ENCODE data around the gene SLC25A53. TPM values are rescaled to one million over a fixed set of nuclear protein-coding genes. Genes with fewer than 3 reads are reported as not detected.

SLC25A53 gene, protein sequence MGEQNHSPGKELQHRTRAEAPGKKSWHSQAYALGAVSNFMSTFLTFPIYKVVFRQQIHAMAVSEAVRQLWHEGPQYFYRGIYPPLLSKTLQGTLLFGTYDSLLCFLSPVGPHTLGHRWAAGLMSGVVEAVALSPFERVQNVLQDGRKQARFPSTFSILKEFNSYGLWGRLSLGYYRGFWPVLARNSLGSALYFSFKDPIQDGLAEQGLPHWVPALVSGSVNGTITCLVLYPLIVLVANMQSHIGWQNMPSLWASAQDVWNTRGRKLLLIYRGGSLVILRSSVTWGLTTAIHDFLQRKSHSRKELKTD
- total RNA-seq = 16.2 TPM

DNA sequence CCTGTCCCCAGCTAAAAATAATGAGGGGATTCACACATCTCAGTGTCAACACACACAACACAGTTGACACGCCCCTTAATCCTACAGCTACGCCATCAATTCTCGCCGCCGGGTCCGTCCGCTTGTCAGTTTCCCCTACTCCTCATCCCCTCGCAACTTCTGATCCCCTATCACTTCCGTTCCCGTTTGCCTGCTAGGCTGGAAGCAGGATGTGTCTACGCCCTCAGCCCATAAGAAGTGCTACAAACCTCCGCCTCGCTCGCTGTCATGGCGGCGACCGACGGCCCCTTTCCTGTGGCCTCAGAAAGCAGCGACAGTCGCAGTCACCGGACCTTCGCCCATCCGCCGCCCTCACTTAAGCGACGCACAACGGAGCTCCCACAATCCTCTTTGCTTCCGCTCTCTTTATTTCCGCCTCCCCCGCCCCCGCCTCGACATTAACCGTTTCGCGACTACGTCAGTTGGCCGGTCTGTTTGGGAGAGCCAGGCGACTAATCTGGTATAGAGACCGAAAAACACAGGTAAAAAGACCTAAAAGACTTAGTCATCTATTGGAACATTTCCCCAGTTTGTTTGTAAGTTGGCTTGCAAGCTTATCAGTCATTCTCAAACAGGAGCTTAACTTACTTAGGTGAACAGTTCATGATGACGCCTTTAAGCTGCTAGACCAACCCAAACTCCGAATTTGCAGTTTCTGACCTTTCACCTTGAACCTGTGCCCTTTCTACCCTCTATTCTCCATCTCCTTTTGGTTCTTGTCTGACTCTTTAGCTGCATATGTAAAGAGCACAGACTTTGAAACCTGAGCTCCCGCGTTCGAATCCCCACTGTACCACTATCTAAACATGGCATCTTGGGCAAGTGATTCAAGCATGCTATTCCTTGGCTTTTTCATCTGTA, at the start of gene SLC25A53:
TSS of gene SLC25A53 (minus strand) at position 380 of the 900 bp plus-strand sequence. CDS start 51,752 bp downstream, outside the sequence.

DNA sequence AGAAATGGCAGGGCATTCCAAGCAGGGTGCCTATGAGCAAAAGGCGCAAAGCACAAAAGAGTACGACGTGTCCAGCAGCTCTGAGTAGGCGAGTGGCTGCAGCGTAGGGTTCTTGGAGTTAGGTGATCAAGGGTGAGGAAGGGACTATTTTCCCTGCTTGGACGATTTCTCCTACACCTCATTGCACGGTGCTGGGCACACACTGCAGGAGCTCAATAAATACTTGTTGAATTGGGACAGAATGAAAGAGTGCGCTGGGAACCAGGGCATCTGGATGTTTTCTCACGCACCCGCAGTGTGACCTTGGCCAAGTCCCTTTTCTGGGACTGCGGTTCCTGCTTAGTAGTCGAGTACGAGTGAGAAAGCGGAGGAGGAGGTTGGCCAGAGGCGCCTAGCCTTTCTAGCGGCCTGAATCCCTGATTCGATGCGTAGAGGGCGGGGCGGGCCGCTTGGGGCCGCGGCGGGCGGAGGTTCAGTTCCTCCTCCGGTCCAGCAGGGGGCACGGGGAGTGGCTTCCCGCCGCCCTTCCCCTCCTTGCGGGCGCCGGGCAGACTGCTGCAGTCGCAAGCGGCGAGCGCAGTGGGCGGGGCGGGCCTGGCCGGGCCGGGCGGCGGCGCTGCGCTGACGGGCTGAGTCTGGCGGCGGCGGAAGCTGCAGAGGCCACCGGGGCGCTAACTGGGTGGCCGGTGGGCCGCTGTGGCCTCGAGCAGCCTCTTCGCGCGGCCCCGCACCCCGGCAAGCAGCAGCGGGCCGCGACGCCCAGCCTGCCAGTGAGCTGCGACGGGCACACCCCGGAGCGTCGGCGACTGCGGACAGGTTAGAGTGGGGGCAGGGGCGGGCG, 9.3 kb upstream of the SLC25A53 start, which contains the start of gene FAM199X:
TSS of gene FAM199X (plus strand) at position 560 of the 841 bp plus-strand sequence. CDS start 333 bp downstream, outside the sequence.

DNA sequence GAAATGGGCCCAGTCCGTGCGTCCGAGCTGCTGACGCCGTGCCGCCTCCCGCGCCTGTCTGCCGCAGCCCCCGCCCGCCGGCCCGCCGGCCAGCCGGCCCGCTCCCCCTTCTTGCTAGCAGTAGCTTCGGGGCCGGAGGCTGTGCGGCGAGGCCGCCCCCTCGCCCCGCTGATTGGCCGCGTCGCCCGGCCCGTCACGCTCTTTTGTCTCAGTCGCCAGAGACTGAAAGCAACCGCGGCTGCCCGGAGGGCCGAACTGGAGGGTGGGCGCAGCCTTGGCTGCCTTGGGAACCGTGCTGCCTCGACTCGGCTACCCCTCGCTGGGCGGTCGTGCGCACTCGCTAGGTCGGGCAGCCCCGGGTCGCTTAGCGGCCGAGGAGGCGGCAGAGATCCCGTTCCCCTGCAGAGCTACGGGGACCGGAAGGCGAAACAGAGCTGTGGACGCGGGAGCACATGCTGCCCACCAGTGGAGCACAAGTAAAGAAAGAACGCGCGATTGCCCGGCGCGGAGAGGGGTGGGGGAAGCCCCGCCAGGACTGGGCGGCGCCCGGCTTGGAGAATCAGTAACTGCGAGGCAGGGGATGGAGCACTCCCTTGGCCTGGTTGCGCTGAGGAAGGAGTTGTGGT, 44.4 kb downstream of the SLC25A53 start, which contains the start of gene ZCCHC18:
TSS of gene ZCCHC18 (plus strand) at position 198 of the 626 bp plus-strand sequence. CDS start 1,589 bp downstream, outside the sequence.

DNA sequence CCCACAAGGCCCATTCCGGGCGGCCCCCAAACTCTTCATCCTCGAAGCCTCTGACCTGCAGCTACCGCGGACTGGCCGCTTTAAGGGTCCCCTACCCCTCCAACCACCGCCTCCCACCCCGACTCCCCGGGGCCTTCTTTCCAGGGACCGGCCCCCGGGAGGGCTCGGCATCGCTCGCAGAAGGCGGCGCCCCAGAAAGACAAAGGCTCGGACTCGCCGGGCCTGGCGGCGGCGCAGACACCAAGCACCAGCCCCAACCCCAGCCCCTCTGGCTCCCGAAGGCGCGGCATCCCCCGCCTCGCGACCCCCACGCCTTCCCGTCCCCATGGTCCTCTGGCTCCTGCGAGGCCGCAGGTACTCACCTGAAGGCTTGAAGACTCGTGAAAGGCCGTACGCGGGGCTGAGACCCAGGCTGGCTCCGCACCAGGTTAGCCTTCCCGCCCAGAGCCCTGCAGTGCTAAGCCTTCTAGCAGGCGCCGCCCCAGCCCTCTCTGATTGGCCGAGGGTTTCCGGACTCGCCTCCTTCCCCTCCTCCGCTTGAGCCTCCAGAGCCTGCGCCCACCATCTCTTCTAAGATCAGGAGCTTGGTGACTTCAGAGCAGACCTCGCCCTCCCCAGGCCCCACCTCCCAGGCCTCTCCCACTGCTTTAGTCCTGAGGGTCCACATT, 80.9 kb downstream of the SLC25A53 start, which contains the start of gene TMSB15C:
TSS of gene TMSB15C (minus strand) at position 459 of the 668 bp plus-strand sequence.

Other genes starting within 250 kb of the SLC25A53 start
- gene TMSB15B, start 194.4 kb downstream of the SLC25A53 start, total RNA-seq = 11.7 TPM
- gene H2BW1, start 143.3 kb downstream of the SLC25A53 start, total RNA-seq = not detected
- not detected for gene H2BW2, start 117.1 kb downstream of the SLC25A53 start, total RNA-seq
- gene TMSB15C, start 80.8 kb downstream of the SLC25A53 start, total RNA-seq = 7.9 TPM
- 2.5 TPM for gene ZCCHC18, start 44.5 kb downstream of the SLC25A53 start, total RNA-seq
- 32.7 TPM for gene FAM199X, start 9.4 kb upstream of the SLC25A53 start, total RNA-seq
- not detected for gene ESX1, start 97.9 kb upstream of the SLC25A53 start, total RNA-seq

Data from metanephros (tissue), 1 donor.